Esophagus (tissue), 2 donors: ENCODE results near the gene PKP1. TPM values are rescaled to one million over a fixed set of nuclear protein-coding genes. Genes with fewer than 3 reads are reported as not detected.

Experiments
- H3K27ac ChIP-seq, 2 donors: one replicate each; pipeline ENCODE4 v1.5.1; 2013; ENCODE audit warnings: low read depth in 2 of 2, mild to moderate bottlenecking in 2 of 2, inconsistent platforms in 1 of 2, low read length in 1 of 2, moderate library complexity in 1 of 2
- H3K27me3 ChIP-seq, 2 donors: one replicate each; pipeline ENCODE4 v1.6.1; 2013; ENCODE audit warnings: low read length in 2 of 2, control low read depth in 1 of 2, mild to moderate bottlenecking in 1 of 2; ENCODE audit not compliant: insufficient read depth in 2 of 2, control insufficient read depth in 1 of 2
- H3K36me3 ChIP-seq, 2 donors: one replicate each; pipeline ENCODE4 v1.6.1; 2013; ENCODE audit warnings: low read length in 1 of 2; ENCODE audit not compliant: control insufficient read depth in 2 of 2, insufficient read depth in 2 of 2
- H3K4me1 ChIP-seq, 2 donors: one replicate each; pipeline ENCODE4 v1.6.1; 2013; ENCODE audit warnings: low read length in 1 of 2; ENCODE audit not compliant: control insufficient read depth in 2 of 2, insufficient read depth in 2 of 2
- H3K4me3 ChIP-seq, 2 donors: one replicate each; pipeline ENCODE4 v1.5.1; 2013; ENCODE audit warnings: low read length in 2 of 2, mild to moderate bottlenecking in 2 of 2, low read depth in 1 of 2, moderate library complexity in 1 of 2
- H3K9me3 ChIP-seq, 2 donors: one replicate each; pipeline ENCODE4 v1.6.1; 2013; ENCODE audit warnings: mild to moderate bottlenecking in 2 of 2, low read depth in 1 of 2, low read length in 1 of 2, moderate library complexity in 1 of 2; ENCODE audit not compliant: control insufficient read depth in 2 of 2, insufficient read depth in 1 of 2
- WGBS, 2 donors: extraction: QIAGEN DNeasy Blood & Tissue Kit; methylation state at CpG; one replicate each; pipeline ENCODE4 v1.1.7; 2013; 5-methylcytosine and 5-hydroxymethylcytosine counted together
- polyA plus RNA-seq, 2 donors: library from polyadenylated mRNA; stranded (reverse); fragments of 200-250 nt; gene quantifications; one replicate each; pipeline ENCODE4 v1.2.3, GENCODE V29; 2013
- donor health status: healthy with polysubstance abuse.
- donor health status: Bipolar disorder and iron deficiency.

PKP1 gene
- polyA plus RNA-seq, 2 donors = 124 to 282 TPM

- Histone ChIP-seq H3K27ac (peak overlapping the region in 1 of 2 donors; percentile 44), H3K4me1 (peaks cover 4 to 24% of the 10 kb centered on the region in 2 donors), H3K27me3 (no peaks in the 10 kb centered on the region), H3K4me3 (no peak overlapping the region), H3K9me3 (peaks cover 0 to 4% of the 10 kb centered on the region in 2 donors), H3K36me3 (peaks cover 0 to 1% of the 10 kb centered on the region in 2 donors)
- 41 to 43% methylated on average over 11 of the region's 11 CpGs for WGBS, 2 donors
These were observed 93.4 kb downstream of the PKP1 start for GRCh38 chr1:201376464-201377374.

GRCh38 chr1:201377611-201378092 is 94.3 kb downstream of the PKP1 start, which contains the start of gene TNNT2:
Gene TNNT2 (minus strand): TSS chr1:201377680. CDS start chr1:201373254, 4,426 bp downstream.
- 38 to 49% methylated on average over 8 to 9 of the region's 9 CpGs for WGBS, 2 donors
- Histone ChIP-seq H3K9me3 (no peaks in the 10 kb centered on the region), H3K4me3 (no peak within 1 kb of the TSS), H3K27me3 (no peaks in the 10 kb centered on the region), H3K4me1 (peaks cover 4 to 25% of the 10 kb centered on the region in 2 donors), H3K36me3 (peaks cover 0 to 5% of the 10 kb centered on the region in 2 donors), H3K27ac (peak within 1 kb of the TSS in 1 of 2 donors; percentile 44)

DNA sequence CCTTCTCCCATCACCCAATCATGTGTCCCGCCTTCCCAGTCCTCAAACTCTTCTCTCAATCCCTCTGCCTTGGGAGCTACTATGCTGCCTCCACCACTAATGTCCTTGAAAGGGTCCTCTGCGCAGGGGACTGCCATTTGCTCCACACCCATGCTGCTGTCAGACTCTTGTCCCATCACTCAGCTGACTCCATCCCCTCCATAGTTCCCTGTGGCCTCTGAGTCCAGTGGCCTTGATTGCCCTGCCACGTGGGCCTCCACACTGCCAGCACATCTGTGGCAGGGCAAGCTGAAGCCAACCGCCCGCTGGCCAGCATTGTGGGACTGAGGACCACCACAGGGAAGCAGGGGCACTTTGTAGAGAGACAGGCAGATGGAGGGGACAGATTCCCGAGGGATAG is 95.5 kb downstream of the PKP1 start:
- Histone ChIP-seq H3K27me3 (no peaks in the 10 kb centered on the region), H3K36me3 (peaks cover 0 to 9% of the 10 kb centered on the region in 2 donors), H3K4me3 (no peak overlapping the region), H3K27ac (no peak overlapping the region), H3K9me3 (no peaks in the 10 kb centered on the region), H3K4me1 (peaks cover 4 to 25% of the 10 kb centered on the region in 2 donors)
- WGBS, 2 donors = 79 to 87% methylated on average over 6 of the region's 6 CpGs

- Histone ChIP-seq H3K27me3 (no peaks in the 10 kb centered on the region), H3K9me3 (no peaks in the 10 kb centered on the region), H3K27ac (no peak overlapping the region), H3K4me3 (no peak overlapping the region), H3K4me1 (peaks cover 4 to 22% of the 10 kb centered on the region in 2 donors), H3K36me3 (peaks cover 0 to 12% of the 10 kb centered on the region in 2 donors)
- 73 to 75% methylated on average over 9 of the region's 9 CpGs for WGBS, 2 donors
These were observed 96.5 kb downstream of the PKP1 start for GRCh38 chr1:201379733-201380242.

DNA sequence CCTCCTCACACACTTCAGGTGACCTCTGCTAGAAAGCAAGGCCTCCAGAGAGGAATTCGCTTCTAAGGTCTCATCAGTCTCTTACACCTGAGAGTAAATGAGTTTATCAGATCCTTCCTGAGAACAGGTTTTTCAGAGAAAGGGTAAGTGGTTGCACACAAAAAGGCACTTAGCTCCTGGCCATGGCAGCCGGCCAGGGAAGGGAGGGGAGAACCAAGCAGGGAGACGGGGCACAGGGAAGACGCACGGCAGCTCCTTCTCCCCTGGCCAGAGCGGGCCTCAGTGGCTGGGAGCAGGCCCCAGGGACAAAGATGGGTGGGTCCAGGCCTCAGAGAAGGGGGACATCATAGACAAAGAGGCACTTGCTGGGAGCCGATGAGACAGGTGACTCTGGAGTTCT is 97.8 kb downstream of the PKP1 start:
- no peak overlapping the region for H3K4me3 ChIP-seq
- no peaks in the 10 kb centered on the region for H3K9me3 ChIP-seq
- H3K4me1 ChIP-seq = peaks cover 4 to 16% of the 10 kb centered on the region in 2 donors
- no peak overlapping the region for H3K27ac ChIP-seq
- H3K36me3 ChIP-seq = peaks cover 0 to 21% of the 10 kb centered on the region in 2 donors
- WGBS, 2 donors = 58 to 61% methylated on average over 6 to 7 of the region's 7 CpGs
- H3K27me3 ChIP-seq = no peaks in the 10 kb centered on the region

Other genes starting within 250 kb of the PKP1 start
- not detected for gene CACNA1S, start 171.1 kb upstream of the PKP1 start, polyA plus RNA-seq
- gene ASCL5, start 156.3 kb upstream of the PKP1 start, polyA plus RNA-seq = not detected
- 10 to 100 TPM; 13.2 to 25.7 TPM for gene TMEM9, start 129.0 kb upstream of the PKP1 start, polyA plus RNA-seq
- gene IGFN1, start 92.7 kb upstream of the PKP1 start, polyA plus RNA-seq = under 1 TPM; 0.01 to 0.02 TPM
- 1 to 10 TPM; 7.1 to 7.5 TPM for gene TNNT2, start 94.2 kb downstream of the PKP1 start, polyA plus RNA-seq
- 100 to 1,000 TPM; 275 to 286 TPM for gene LAD1, start 115.8 kb downstream of the PKP1 start, polyA plus RNA-seq
- gene TNNI1, start 138.2 kb downstream of the PKP1 start, polyA plus RNA-seq = under 1 TPM; 0.02 to 0.14 TPM
- gene PHLDA3, start 185.7 kb downstream of the PKP1 start, polyA plus RNA-seq = 10 to 100 TPM; 40.4 to 76.9 TPM
- 100 to 1,000 TPM; 174 to 333 TPM for gene CSRP1, start 223.6 kb downstream of the PKP1 start, polyA plus RNA-seq